ENCODE results near the gene ACSS1.
A peak's percentile ranks its signal among the peaks of the same experiment; 100 is the strongest.

Gene ACSS1

GRCh38 chr20:25078662-25079061 lies 20.7 kb upstream of the ACSS1 start:
- DNase-seq (ENCODE audit: low read depth in 2 of 2), result no peak

- no peak for DNase-seq (ENCODE audit: low read depth in 2 of 2)
Measured at GRCh38 chr20:25077610-25078169, 19.8 kb upstream of the ACSS1 start.

GRCh38 chr20:25076731-25077609 lies 19.0 kb upstream of the ACSS1 start:
- no peak for DNase-seq (ENCODE audit: low read depth in 2 of 2)

- DNase-seq (ENCODE audit: low read depth in 2 of 2), result no peak
Measured at GRCh38 chr20:25076201-25076600, 18.3 kb upstream of the ACSS1 start.

DNA sequence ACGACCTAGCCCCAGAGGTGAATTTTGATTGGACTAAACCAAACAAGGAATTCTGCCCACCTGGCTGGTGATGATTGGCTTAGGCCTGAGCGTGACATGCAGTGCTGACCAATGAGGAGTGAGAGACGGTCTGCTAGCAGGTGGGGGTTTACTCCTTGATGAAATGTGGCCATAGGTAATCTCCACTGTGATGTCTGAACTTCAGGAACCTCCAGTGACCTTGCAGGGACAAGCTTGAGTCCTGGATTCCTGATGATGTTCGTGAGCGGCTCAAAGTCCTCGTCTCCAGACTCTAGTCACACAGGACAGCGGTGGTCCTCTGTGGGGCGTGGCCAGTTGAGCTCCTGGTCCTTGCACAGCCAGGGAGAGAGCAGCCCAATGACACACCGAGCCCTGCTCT lies 15.6 kb upstream of the ACSS1 start:
- DNase-seq (ENCODE audit: low read depth in 2 of 2), result no peak

- no peak for DNase-seq (ENCODE audit: low read depth in 2 of 2)
Measured at GRCh38 chr20:25072226-25072811, 14.4 kb upstream of the ACSS1 start.

- no peak for DNase-seq (ENCODE audit: low read depth in 2 of 2)
Measured at GRCh38 chr20:25071734-25072133, 13.8 kb upstream of the ACSS1 start.

DNA sequence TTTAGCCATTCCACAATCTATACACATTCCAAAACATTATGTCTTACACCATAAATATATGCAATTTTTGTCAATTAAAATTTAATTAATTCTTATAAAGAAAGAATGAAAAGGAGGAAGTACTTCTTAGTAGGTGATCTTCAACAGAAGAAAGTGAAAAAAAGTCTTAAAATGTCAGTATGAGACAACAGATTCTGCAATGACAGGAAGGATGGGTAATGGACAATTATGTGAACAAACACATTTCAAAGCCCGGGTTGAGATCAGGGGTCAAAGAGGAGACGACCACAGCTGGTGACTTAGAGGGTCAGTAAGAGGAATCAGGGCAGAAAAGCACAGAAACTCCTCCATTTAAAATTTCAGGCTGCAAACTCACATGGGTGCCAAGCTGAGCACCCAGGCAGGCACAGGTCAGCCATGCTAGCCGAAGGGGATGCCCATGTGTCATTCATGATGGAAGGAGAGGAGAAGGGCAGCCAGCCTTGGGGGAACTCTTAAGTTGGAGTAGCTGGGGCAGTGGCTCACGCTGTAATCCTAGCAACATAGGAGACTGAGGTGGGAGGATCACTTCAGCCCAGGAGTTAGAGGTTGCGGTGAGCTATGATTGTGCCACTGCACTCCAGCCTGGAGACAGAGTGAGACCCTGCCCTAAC lies 13.0 kb upstream of the ACSS1 start:
- no peak for DNase-seq (ENCODE audit: low read depth in 2 of 2)

DNA sequence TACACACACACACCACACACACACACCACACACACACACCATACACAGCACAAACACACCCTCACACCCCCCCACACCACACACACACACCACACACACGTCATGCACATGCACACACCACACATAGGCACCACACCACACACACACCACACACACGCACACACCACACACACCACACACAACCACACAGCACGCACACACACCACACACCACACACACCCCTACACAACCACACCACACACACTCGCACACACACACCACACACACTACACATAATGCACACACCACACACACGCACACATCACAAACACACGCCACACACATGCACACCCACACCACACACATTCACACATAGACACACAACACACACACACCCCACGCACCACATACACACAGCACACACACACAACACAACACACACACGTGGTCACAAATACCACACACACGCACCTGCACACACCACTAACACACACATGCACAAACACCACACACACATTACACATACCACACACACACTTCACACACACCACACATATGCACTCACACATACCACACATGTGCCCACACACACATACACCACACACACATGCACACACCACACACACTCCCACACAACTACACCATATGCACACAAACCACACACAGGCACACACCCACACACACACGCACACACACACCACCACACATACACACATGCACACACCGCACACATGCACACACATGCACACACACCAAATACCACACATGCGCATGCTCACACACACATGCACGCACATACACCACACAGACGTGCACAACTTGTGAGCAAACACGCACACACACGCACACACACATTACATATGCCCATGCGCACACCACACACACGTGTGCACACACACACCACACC lies 9.4 kb upstream of the ACSS1 start:
- no peak for DNase-seq (ENCODE audit: low read depth in 2 of 2)

DNA sequence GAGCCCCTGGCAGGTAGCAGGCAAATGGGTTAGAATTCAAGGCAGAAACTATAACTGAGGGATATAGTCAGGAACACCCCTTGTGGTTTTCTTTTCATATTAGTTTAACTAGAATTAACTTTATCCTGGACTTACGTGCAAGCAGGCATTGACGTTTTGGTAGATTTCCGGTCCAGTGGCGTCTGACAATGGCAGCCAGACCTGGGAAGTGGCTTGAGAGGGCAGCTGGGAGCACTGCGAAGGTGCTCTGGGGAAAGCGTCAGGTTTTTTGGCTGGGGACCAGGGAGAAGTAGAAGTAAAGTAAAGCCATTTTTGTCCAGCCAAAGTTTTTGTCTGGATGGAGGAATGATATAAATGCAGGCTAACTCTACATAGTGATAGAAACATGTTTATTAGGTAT lies 8.4 kb upstream of the ACSS1 start:
- DNase-seq (ENCODE audit: low read depth in 2 of 2), result no peak

GRCh38 chr20:25065625-25066338 lies 7.8 kb upstream of the ACSS1 start:
- DNase-seq (ENCODE audit: low read depth in 2 of 2), result peak; percentile 33 to 35

GRCh38 chr20:25065072-25065624 lies 7.2 kb upstream of the ACSS1 start:
- no peak for DNase-seq (ENCODE audit: low read depth in 2 of 2)

DNA sequence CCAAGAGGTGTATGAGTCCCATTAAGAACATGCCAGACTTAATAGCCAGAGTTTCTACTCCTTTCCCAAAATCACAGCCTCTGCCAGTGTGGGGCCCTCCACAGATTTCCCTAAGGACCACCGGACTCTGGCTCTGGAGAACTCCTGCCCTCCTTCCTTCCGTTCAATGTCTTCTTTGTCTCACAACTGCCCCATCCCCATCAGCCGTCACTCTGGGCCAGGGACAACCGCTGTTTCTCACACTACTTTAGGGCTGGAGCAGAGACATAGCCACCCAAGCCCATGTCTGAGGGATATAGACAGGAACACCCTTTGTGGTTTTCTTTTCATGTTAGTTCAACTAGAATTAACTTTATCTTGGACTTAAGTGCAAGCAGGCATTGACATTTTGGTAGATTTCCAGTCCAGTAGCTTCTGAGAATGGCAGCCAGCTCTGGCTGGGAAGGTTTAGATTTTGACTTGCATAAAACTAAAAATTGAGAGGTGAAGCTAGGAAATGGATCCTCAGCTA lies 6.7 kb upstream of the ACSS1 start:
- DNase-seq (ENCODE audit: low read depth in 2 of 2), result no peak

DNA sequence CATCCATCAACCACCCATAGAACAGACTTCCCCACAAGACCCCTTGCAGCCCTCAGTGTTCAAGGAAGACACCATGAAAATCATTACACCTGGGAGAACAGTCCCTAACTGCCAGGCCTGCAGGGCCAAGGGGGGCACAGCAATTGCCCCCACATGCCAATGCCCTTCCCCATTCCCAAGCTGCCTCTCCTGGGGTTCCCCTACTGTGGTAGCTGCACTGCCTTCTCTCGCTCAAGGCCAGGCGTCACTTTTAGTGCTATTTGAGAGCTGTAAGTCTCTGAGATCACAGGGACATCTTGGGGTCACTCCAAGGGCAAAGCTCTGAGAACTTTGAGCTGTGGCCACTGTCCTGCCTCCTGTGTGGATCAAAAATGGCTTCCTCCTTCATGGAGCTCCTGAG lies 6.0 kb upstream of the ACSS1 start:
- DNase-seq (ENCODE audit: low read depth in 2 of 2), result no peak

GRCh38 chr20:25063546-25063945 lies 5.6 kb upstream of the ACSS1 start:
- no peak for DNase-seq (ENCODE audit: low read depth in 2 of 2)

DNA sequence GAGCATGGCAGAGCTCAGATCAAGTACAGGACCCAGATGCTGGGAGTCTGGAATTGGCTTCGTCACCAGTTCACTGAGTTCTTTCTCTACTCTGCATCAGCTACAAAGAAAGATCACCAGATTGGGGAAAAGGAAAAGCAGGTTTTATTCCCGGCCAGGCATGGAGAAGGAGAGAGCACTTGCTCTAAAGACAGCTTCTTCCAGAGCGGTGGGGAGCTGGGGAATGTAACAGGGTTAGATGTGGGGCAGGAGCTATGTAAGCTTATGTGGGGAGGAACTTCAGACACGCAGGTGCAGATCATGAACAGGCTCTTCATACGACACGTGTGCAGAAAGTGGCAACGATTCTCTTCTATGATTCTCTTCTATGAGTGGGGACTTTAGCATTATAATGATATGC lies 4.9 kb upstream of the ACSS1 start:
- DNase-seq (ENCODE audit: low read depth in 2 of 2), result no peak

- DNase-seq (ENCODE audit: low read depth in 2 of 2), result no peak
Measured at GRCh38 chr20:25061821-25062530, 4.0 kb upstream of the ACSS1 start.

DNA sequence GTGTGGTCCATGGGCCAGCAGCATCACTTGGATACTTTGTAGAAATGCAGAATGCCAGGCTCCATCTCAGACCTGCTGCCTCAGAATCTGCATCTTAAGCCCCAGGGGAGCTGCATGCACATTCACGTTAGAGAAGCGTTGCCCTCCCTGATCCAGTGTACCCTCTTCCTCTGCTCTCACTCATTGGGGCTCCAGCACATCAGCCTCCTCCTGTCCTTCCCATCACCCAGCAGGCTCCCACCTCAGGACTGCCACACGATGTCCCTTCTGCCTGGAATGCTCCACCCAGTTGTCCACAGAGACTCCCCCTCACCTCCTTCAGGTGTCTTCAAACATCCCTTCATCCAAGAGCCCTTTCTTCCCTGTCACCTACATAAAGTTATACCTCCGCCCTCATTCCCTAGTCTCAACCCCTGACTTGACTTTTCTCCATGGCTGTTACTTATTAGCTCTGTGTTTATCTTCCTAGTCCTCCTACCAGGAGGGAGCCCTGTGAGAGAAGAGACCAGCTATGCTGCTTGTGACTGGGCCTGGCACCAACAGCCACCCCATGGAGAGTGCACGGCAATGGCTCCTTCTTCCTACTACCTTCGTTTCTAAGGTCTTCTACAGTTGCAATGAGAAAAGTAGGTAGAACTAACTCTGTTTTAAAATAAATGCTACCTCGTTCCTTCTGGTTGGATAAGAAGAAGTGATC lies 3.3 kb upstream of the ACSS1 start:
- no peak for DNase-seq (ENCODE audit: low read depth in 2 of 2)

DNA sequence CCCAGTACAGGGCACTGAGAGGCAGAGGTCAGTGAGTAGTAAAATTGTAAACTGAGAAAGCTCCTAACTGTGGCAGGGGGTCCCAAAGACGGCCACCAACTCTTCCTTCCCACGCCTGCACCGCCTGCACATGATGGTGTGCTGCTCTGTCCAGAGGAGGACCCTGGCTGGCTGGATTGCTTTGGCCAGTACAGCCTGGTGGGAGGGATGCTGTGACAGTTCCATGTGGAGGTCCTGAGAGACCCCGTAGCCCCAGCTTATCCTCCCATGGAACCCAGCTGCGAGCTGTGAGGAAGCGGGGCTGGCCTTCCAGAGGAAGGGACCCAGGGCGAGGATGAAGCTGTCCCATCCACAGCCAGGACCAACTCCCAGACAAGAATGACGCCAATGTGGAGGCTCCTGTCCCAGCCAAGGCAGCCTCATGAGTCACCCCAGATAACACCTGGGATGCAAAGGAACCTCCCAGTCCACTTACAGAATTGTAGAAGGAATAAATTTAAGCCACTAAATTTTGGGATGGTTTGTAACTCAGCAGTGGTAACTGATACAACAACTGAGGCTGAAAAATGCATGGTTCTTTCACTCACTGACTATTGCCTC lies 2.0 kb upstream of the ACSS1 start:
- DNase-seq (ENCODE audit: low read depth in 2 of 2), result no peak

Data from activated CD8-positive, alpha-beta memory T cell treated with anti-CD3 and anti-CD28 coated beads for 4 hours (primary cell).